HEK293 (cell line): ENCODE measurements around the gene JCAD.

ENCODE experiments used
- CTCF ChIA-PET: fragments of 350-600 bp; formaldehyde crosslinking; extraction: SDS; loops from one replicate; lab custom pipeline; 2021; ENCODE audit warnings: antibody characterized with exemption; lab: Yijun Ruan, JAX
- POLR2A ChIA-PET: fragments of 300-600 bp; formaldehyde crosslinking; extraction: SDS; loops from one replicate; lab custom pipeline; 2020; ENCODE audit warnings: antibody characterized with exemption, inconsistent platforms; lab: Yijun Ruan, JAX
- H3K27ac ChIP-seq: fragments of 200-500 bp; sonication (Bioruptor generic); 2 replicates; pipeline ENCODE4 v1.5.1; 2014; ENCODE audit warnings: low read depth, low read length, control low read depth, inconsistent platforms; ENCODE audit errors: extremely low read depth
- H3K36me3 ChIP-seq, 2 experiments: fragments of 200-500 bp in 1 of 2; sonication (Bioruptor generic) in 1 of 2; 1 replicate in 1 of 2; 2 replicates in 1 of 2; pipeline ENCODE4 v1.5.1; 2014 to 2017; ENCODE audit warnings: inconsistent platforms in 2 of 2, low read length in 2 of 2; ENCODE audit not compliant: control insufficient read depth in 2 of 2, insufficient read depth in 1 of 2
- H3K4me1 ChIP-seq: fragments of 200-500 bp; sonication (Bioruptor generic); 2 replicates; pipeline ENCODE4 v1.5.1; 2014; ENCODE audit warnings: mild to moderate bottlenecking, low read length, inconsistent platforms; ENCODE audit not compliant: control insufficient read depth, insufficient read depth
- H3K4me3 ChIP-seq: 2 replicates; pipeline ENCODE4 v1.5.1; 2011; ENCODE audit warnings: low read depth, mild to moderate bottlenecking, control low read depth, low read length, moderate library complexity
- H3K9me3 ChIP-seq: fragments of 200-500 bp; sonication (Bioruptor generic); 2 replicates; pipeline ENCODE4 v1.5.1; 2014; ENCODE audit warnings: low read depth, low read length, inconsistent platforms; ENCODE audit not compliant: control insufficient read depth, insufficient read depth
- BCL6B ChIP-seq: fragments of 450-650 bp; formaldehyde crosslinking; IDR thresholded peaks from 2 replicates; pipeline ENCODE4 v1.5.1; 2017; ENCODE audit warnings: missing biosample characterization, missing genetic modification characterization
- KLF8 ChIP-seq: fragments of 450-650 bp; formaldehyde crosslinking; IDR thresholded peaks from 2 replicates; pipeline ENCODE4 v1.5.1; 2016; ENCODE audit warnings: missing biosample characterization, missing genetic modification characterization
- PRDM1 ChIP-seq: fragments of 450-650 bp; formaldehyde crosslinking; IDR thresholded peaks from 2 replicates; pipeline ENCODE4; 2016; ENCODE audit warnings: missing biosample characterization, missing genetic modification characterization
- PRDM6 ChIP-seq: fragments of 450-650 bp; formaldehyde crosslinking; IDR thresholded peaks from 2 replicates; pipeline ENCODE4 v1.5.1; 2017; ENCODE audit warnings: missing biosample characterization, missing genetic modification characterization
- SCRT1 ChIP-seq: fragments of 450-650 bp; formaldehyde crosslinking; IDR thresholded peaks from 2 replicates; pipeline ENCODE4 v1.5.1; 2016; ENCODE audit warnings: missing biosample characterization, missing genetic modification characterization, borderline replicate concordance
- SP7 ChIP-seq: fragments of 450-650 bp; formaldehyde crosslinking; IDR thresholded peaks from 2 replicates; pipeline ENCODE4 v1.5.1; 2016; ENCODE audit warnings: missing biosample characterization, missing genetic modification characterization
- ZBTB44 ChIP-seq: fragments of 450-650 bp; IDR thresholded peaks from 2 replicates; pipeline ENCODE4 v1.5.1; 2018; ENCODE audit warnings: missing biosample characterization, mild to moderate bottlenecking, missing genetic modification characterization
- ZNF24 ChIP-seq: fragments of 450-650 bp; formaldehyde crosslinking; IDR thresholded peaks from 2 replicates; pipeline ENCODE4 v1.5.1; 2016; ENCODE audit warnings: missing biosample characterization, missing genetic modification characterization
- ZNF747 ChIP-seq: fragments of 450-650 bp; formaldehyde crosslinking; IDR thresholded peaks from 2 replicates; pipeline ENCODE4 v1.5.1; 2016; ENCODE audit warnings: missing biosample characterization, missing genetic modification characterization
- ZNF791 ChIP-seq: fragments of 450-650 bp; formaldehyde crosslinking; IDR thresholded peaks from 2 replicates; pipeline ENCODE4 v1.5.1; 2016; ENCODE audit warnings: missing biosample characterization, missing genetic modification characterization
- TF ChIP-seq, protein P1 (sequence below): fragments of 450-650 bp; formaldehyde crosslinking; IDR thresholded peaks from 2 replicates; pipeline ENCODE4 v1.5.1; 2016; ENCODE audit warnings: missing biosample characterization, missing genetic modification characterization
- TF ChIP-seq, protein P2 (sequence below): fragments of 450-650 bp; formaldehyde crosslinking; IDR thresholded peaks from 2 replicates; pipeline ENCODE4 v1.5.1; 2016; ENCODE audit warnings: missing biosample characterization, missing genetic modification characterization, low read depth
- TF ChIP-seq, protein P3 (sequence below): IDR thresholded peaks from 2 replicates; pipeline ENCODE4 v1.6.1; 2011; ENCODE audit warnings: mild to moderate bottlenecking, low read depth, low read length, borderline replicate concordance
- TF ChIP-seq, protein P4 (sequence below): fragments of 450-650 bp; formaldehyde crosslinking; optimal IDR thresholded peaks from 2 replicates; pipeline ENCODE3; 2016; ENCODE audit warnings: missing biosample characterization, mild to moderate bottlenecking, missing genetic modification characterization

The JCAD gene

GRCh38 chr10:30056281-30056680 is 3.1 kb downstream of the JCAD start:
- ChIA-PET CTCF (no interaction called here), POLR2A (no interaction called here)
- Histone ChIP-seq H3K4me3 (no peak overlapping the region), H3K4me1 (peaks cover 26% of the 10 kb centered on the region), H3K36me3 (no peaks in the 10 kb centered on the region), H3K27ac (no peak overlapping the region; the same call in 1 of the 2 replicates), H3K9me3 (no peaks in the 10 kb centered on the region)
- TF ChIP-seq BCL6B (no peak), PRDM6 (tag by site-specific recombination) (peak; percentile 54; the same call in 1 of the 2 replicates)

DNA sequence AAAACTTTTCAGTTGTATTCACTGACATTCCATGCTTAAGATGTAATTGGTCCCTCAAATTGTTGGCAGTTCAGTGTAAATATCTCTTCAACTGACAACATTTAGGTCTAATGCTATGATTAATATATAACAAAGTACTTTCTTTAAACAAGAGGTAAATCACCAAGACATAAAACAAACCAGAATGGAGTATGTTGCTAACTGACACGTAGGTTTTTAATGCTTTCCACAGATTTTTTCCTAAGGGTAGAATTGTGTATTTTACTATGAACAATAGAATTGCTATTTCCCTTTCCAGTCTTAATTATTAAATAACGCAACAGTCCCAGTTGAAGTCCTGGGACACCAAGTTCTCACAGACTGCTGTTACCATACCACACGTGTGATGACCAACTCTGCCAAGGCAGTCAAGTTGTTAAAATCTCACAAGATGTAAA is 4.1 kb downstream of the JCAD start:
- Histone ChIP-seq H3K27ac (no peak overlapping the region), H3K9me3 (no peaks in the 10 kb centered on the region), H3K36me3 (no peaks in the 10 kb centered on the region; a peak in 1 of 3 replicates), H3K4me1 (peaks cover 26% of the 10 kb centered on the region), H3K4me3 (no peak overlapping the region)
- CTCF ChIA-PET: no interaction called here
- no peak for TF ChIP-seq ZNF791 (tag by site-specific recombination)
- no peak for TF ChIP-seq PRDM1
- no peak for TF ChIP-seq ZNF747
- peak; percentile 53 for TF ChIP-seq PRDM6 (tag by site-specific recombination)
- TF ChIP-seq SP7 (tag by site-specific recombination): 0 out of 2 replicates have a peak, but pooled peaks have one; percentile 26
- TF ChIP-seq, protein P1, sequence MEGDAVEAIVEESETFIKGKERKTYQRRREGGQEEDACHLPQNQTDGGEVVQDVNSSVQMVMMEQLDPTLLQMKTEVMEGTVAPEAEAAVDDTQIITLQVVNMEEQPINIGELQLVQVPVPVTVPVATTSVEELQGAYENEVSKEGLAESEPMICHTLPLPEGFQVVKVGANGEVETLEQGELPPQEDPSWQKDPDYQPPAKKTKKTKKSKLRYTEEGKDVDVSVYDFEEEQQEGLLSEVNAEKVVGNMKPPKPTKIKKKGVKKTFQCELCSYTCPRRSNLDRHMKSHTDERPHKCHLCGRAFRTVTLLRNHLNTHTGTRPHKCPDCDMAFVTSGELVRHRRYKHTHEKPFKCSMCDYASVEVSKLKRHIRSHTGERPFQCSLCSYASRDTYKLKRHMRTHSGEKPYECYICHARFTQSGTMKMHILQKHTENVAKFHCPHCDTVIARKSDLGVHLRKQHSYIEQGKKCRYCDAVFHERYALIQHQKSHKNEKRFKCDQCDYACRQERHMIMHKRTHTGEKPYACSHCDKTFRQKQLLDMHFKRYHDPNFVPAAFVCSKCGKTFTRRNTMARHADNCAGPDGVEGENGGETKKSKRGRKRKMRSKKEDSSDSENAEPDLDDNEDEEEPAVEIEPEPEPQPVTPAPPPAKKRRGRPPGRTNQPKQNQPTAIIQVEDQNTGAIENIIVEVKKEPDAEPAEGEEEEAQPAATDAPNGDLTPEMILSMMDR (tag by site-specific recombination): no peak
- TF ChIP-seq, protein P2, sequence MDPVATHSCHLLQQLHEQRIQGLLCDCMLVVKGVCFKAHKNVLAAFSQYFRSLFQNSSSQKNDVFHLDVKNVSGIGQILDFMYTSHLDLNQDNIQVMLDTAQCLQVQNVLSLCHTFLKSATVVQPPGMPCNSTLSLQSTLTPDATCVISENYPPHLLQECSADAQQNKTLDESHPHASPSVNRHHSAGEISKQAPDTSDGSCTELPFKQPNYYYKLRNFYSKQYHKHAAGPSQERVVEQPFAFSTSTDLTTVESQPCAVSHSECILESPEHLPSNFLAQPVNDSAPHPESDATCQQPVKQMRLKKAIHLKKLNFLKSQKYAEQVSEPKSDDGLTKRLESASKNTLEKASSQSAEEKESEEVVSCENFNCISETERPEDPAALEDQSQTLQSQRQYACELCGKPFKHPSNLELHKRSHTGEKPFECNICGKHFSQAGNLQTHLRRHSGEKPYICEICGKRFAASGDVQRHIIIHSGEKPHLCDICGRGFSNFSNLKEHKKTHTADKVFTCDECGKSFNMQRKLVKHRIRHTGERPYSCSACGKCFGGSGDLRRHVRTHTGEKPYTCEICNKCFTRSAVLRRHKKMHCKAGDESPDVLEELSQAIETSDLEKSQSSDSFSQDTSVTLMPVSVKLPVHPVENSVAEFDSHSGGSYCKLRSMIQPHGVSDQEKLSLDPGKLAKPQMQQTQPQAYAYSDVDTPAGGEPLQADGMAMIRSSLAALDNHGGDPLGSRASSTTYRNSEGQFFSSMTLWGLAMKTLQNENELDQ (tag by site-specific recombination): no peak
- TF ChIP-seq, protein P3, sequence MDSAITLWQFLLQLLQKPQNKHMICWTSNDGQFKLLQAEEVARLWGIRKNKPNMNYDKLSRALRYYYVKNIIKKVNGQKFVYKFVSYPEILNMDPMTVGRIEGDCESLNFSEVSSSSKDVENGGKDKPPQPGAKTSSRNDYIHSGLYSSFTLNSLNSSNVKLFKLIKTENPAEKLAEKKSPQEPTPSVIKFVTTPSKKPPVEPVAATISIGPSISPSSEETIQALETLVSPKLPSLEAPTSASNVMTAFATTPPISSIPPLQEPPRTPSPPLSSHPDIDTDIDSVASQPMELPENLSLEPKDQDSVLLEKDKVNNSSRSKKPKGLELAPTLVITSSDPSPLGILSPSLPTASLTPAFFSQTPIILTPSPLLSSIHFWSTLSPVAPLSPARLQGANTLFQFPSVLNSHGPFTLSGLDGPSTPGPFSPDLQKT: no peak
- no peak for TF ChIP-seq ZNF24 (tag by site-specific recombination)
- no peak for TF ChIP-seq SCRT1 (tag by site-specific recombination)
- TF ChIP-seq, protein P4, sequence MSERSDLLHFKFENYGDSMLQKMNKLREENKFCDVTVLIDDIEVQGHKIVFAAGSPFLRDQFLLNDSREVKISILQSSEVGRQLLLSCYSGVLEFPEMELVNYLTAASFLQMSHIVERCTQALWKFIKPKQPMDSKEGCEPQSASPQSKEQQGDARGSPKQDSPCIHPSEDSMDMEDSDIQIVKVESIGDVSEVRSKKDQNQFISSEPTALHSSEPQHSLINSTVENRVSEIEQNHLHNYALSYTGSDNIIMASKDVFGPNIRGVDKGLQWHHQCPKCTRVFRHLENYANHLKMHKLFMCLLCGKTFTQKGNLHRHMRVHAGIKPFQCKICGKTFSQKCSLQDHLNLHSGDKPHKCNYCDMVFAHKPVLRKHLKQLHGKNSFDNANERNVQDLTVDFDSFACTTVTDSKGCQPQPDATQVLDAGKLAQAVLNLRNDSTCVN (tag by site-specific recombination): no peak
- no peak for TF ChIP-seq ZBTB44 (tag by site-specific recombination)
- no peak for TF ChIP-seq KLF8 (tag by site-specific recombination)
- POLR2A ChIA-PET: no interaction called here
